Glutamatergic neuron (in vitro differentiated cells): ENCODE results near the gene WNT10A. TPM values are rescaled to one million over a fixed set of nuclear protein-coding genes. Genes with fewer than 3 reads are reported as not detected.

Experiments
- DNase-seq: peaks from one replicate; pipeline ENCODE4 v3.0.0; 2022
- H3K27ac Mint-ChIP-seq: one replicate; pipeline ENCODE4 v1.8.0; 2020; ENCODE audit warnings: mild to moderate bottlenecking, mixed read lengths, inconsistent platforms; ENCODE audit not compliant: unreplicated experiment
- H3K27me3 Mint-ChIP-seq: one replicate; pipeline ENCODE4 v1.8.0; 2020; ENCODE audit warnings: mild to moderate bottlenecking, moderate library complexity, mixed read lengths, inconsistent platforms; ENCODE audit not compliant: unreplicated experiment
- H3K36me3 Mint-ChIP-seq: one replicate; pipeline ENCODE4 v1.8.0; 2020; ENCODE audit warnings: mild to moderate bottlenecking, mixed read lengths, inconsistent platforms; ENCODE audit not compliant: unreplicated experiment
- H3K4me1 Mint-ChIP-seq: one replicate; pipeline ENCODE4 v1.8.0; 2020; ENCODE audit warnings: mild to moderate bottlenecking, low read depth, mixed read lengths, inconsistent platforms; ENCODE audit not compliant: unreplicated experiment
- H3K4me3 Mint-ChIP-seq: one replicate; pipeline ENCODE4 v1.8.0; 2020; ENCODE audit warnings: mild to moderate bottlenecking, mixed read lengths, inconsistent platforms; ENCODE audit not compliant: unreplicated experiment
- H3K9me3 Mint-ChIP-seq: one replicate; pipeline ENCODE4 v1.8.0; 2020; ENCODE audit warnings: mild to moderate bottlenecking, moderate library complexity, mixed read lengths, inconsistent platforms; ENCODE audit not compliant: unreplicated experiment
- total RNA-seq: library from RNA; stranded (reverse); fragmentation: NEBNext Ultra II Directional; extraction: Animal tissue kit (Norgen Biotek cat#: 25700); gene quantifications from one replicate; pipeline ENCODE4 v1.2.1, GENCODE V29; 2021; ENCODE audit not compliant: unreplicated experiment
- TF ChIP-seq, protein P1 (sequence below): fragments of 200-600 bp; sonication (generic); IDR thresholded peaks from one replicate; pipeline ENCODE4 v1.5.0; 2021; ENCODE audit not compliant: partially characterized antibody, unreplicated experiment

Gene WNT10A
- total RNA-seq, 1 donor from 2014 or later: 0.17 TPM

DNA sequence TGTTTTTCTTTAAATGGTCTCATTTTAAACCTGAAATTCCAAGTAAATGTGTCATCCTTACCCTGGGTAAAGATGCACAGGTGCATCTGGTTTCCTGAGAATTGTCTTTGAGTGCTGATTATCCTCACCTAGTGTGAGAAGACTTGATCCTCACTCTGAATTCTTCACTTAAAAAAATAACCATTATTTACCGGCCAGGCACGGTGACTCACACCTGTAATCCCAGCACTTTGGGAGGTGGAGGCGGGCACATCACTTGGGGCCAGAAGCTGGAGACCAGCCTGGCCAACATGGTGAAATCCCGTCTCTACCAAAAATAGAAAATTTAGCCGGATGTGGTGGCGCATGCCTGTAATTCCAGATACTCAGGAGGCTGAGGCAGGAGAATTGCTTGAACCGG lies 30.9 kb upstream of the WNT10A start:
- Mint-ChIP-seq H3K4me1 (peaks cover 3% of the 10 kb centered on the region), H3K36me3 (peaks cover 4% of the 10 kb centered on the region), H3K27ac (no peak overlapping the region), H3K27me3 (peaks cover 18% of the 10 kb centered on the region), H3K9me3 (peaks cover 8% of the 10 kb centered on the region), H3K4me3 (no peak overlapping the region)
- TF ChIP-seq, protein P1, sequence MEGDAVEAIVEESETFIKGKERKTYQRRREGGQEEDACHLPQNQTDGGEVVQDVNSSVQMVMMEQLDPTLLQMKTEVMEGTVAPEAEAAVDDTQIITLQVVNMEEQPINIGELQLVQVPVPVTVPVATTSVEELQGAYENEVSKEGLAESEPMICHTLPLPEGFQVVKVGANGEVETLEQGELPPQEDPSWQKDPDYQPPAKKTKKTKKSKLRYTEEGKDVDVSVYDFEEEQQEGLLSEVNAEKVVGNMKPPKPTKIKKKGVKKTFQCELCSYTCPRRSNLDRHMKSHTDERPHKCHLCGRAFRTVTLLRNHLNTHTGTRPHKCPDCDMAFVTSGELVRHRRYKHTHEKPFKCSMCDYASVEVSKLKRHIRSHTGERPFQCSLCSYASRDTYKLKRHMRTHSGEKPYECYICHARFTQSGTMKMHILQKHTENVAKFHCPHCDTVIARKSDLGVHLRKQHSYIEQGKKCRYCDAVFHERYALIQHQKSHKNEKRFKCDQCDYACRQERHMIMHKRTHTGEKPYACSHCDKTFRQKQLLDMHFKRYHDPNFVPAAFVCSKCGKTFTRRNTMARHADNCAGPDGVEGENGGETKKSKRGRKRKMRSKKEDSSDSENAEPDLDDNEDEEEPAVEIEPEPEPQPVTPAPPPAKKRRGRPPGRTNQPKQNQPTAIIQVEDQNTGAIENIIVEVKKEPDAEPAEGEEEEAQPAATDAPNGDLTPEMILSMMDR: no peak
- DNase-seq: no peak

GRCh38 chr2:218850796-218851195 lies 29.9 kb upstream of the WNT10A start:
- DNase-seq: no peak
- Mint-ChIP-seq H3K4me3 (no peak overlapping the region), H3K27me3 (peaks cover 19% of the 10 kb centered on the region), H3K36me3 (peaks cover 4% of the 10 kb centered on the region), H3K9me3 (peaks cover 6% of the 10 kb centered on the region), H3K4me1 (peaks cover 4% of the 10 kb centered on the region), H3K27ac (no peak overlapping the region)
- TF ChIP-seq, protein P1: no peak

- H3K9me3 Mint-ChIP-seq: peaks cover 6% of the 10 kb centered on the region
- H3K36me3 Mint-ChIP-seq: peaks cover 4% of the 10 kb centered on the region
- DNase-seq: no peak
- H3K4me3 Mint-ChIP-seq: no peak overlapping the region
- no peak overlapping the region for H3K27ac Mint-ChIP-seq
- TF ChIP-seq, protein P1: no peak
- peaks cover 9% of the 10 kb centered on the region for H3K4me1 Mint-ChIP-seq
- H3K27me3 Mint-ChIP-seq: peaks cover 23% of the 10 kb centered on the region
These were observed 29.4 kb upstream of the WNT10A start for GRCh38 chr2:218851286-218851685.

DNA sequence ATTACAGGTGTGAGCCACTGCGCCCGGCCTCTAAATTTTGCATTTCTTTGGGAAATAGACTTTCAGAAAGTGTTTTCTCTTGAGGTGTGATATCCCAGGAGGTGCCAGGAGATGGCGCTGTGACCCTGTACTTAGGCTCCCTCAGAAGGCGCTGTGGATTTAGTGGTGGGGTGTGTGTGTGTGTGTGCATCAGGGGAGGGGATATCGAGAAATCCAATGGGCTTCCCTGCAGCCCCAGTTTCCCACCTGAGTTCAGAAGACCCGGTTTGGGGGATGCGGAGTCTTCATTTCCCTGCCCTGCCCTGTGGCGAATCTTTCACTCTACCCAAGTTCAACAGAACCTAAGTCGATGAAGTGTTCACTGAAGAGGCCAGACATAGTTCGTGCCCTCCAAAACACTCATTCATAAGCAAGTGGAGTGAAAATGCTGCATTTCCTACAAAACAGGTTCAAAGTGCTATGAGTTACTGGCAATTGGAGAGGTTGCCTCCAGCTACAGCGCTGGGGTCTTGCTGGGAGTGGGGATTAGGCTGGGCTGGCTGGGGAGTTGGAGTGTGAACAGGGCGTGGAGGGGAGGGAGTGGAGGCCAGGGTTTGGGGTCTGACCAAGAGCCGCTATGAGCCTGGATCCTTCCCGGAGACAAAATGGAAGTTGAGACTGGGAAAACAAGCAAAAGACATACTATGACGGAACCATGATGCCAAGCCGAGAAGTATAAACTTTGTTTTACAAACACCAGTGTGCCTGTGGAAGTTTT lies 27.6 kb upstream of the WNT10A start:
- DNase-seq: peak; percentile 77
- Mint-ChIP-seq H3K4me3 (no peak overlapping the region), H3K36me3 (no peaks in the 10 kb centered on the region), H3K4me1 (peaks cover 13% of the 10 kb centered on the region), H3K9me3 (peaks cover 2% of the 10 kb centered on the region), H3K27ac (no peak overlapping the region), H3K27me3 (peaks cover 20% of the 10 kb centered on the region)
- TF ChIP-seq, protein P1: peak; percentile 90

DNA sequence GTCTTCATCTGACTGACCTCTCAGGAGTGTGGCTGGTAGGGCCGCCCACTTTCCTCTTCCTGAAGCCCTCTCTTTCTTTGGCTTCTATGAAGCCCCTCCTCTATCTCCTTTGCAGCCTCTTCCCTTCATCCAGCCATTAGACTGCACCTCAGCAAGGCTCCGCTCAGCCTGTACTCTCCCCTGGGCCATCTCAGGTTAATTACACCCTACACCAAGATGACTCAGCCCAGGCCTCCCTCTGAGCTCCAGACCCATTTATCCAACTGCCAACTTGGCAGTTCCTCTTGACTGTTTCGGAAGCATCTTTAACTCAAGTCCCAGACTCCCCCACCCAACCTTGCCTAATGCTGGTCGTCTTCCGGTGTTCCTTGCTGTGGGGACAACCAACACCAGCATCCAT lies 26.9 kb upstream of the WNT10A start:
- no peaks in the 10 kb centered on the region for H3K36me3 Mint-ChIP-seq
- peaks cover 26% of the 10 kb centered on the region for H3K27me3 Mint-ChIP-seq
- H3K4me1 Mint-ChIP-seq: peaks cover 13% of the 10 kb centered on the region
- TF ChIP-seq, protein P1: no peak
- DNase-seq: no peak
- H3K4me3 Mint-ChIP-seq: no peak overlapping the region
- H3K27ac Mint-ChIP-seq: no peak overlapping the region
- H3K9me3 Mint-ChIP-seq: peaks cover 2% of the 10 kb centered on the region
